Smooth muscle cell (in vitro differentiated cells): ENCODE measurements around the gene TTYH1. TPM values are rescaled to one million over a fixed set of nuclear protein-coding genes. Genes with fewer than 3 reads are reported as not detected.

Source experiments
- DNase-seq: peaks from one replicate; lab custom pipeline; 2025; ENCODE audit not compliant: unreplicated experiment; lab: John Stamatoyannopoulos, UW
- H2AFZ ChIP-seq: fragments of 200-600 bp; sonication (generic); 2 replicates; pipeline ENCODE4 v1.6.0; 2016; ENCODE audit warnings: antibody characterized with exemption, low read depth, mild to moderate bottlenecking
- H3F3A ChIP-seq: fragments of 200-600 bp; sonication (generic); 2 replicates; pipeline ENCODE4 v1.6.0; 2017; ENCODE audit warnings: antibody characterized with exemption, low read depth
- H3K27ac ChIP-seq: fragments of 200-600 bp; sonication (generic); 2 replicates; pipeline ENCODE4 v1.5.1; 2016; ENCODE audit warnings: low read depth, mild to moderate bottlenecking
- H3K27me3 ChIP-seq: fragments of 200-600 bp; sonication (generic); 2 replicates; pipeline ENCODE4 v1.6.1; 2016; ENCODE audit warnings: low read depth, mild to moderate bottlenecking
- H3K36me3 ChIP-seq: fragments of 200-600 bp; sonication (generic); 2 replicates; pipeline ENCODE4 v1.5.1; 2016; ENCODE audit warnings: low read depth
- H3K4me1 ChIP-seq: fragments of 200-600 bp; sonication (generic); 2 replicates; pipeline ENCODE4 v1.5.1; 2016; ENCODE audit warnings: low read depth
- H3K4me2 ChIP-seq: fragments of 200-600 bp; sonication (generic); 2 replicates; pipeline ENCODE4 v1.6.0; 2016; ENCODE audit warnings: mild to moderate bottlenecking
- H3K4me3 ChIP-seq: fragments of 200-600 bp; sonication (generic); 2 replicates; pipeline ENCODE4 v1.5.1; 2016; ENCODE audit warnings: mild to moderate bottlenecking
- H3K79me2 ChIP-seq: fragments of 200-600 bp; sonication (generic); 2 replicates; pipeline ENCODE4 v1.6.0; 2016; ENCODE audit warnings: low read depth, mild to moderate bottlenecking
- H3K9ac ChIP-seq: fragments of 200-600 bp; sonication (generic); 2 replicates; pipeline ENCODE4 v1.6.0; 2016; ENCODE audit warnings: low read depth
- H3K9me3 ChIP-seq: fragments of 200-600 bp; sonication (generic); replicated peaks from 2 replicates; pipeline ENCODE4 v1.5.1; 2016; ENCODE audit warnings: low read depth
- H4K20me1 ChIP-seq: fragments of 200-600 bp; sonication (generic); 2 replicates; pipeline ENCODE4 v1.6.0; 2016; ENCODE audit warnings: low read depth
- WGBS: methylation state at CpG from one replicate; pipeline ENCODE4 v1.1.7; 2016; ENCODE audit warnings: low lambda C conversion rate; 5-methylcytosine and 5-hydroxymethylcytosine counted together
- polyA plus RNA-seq: library from polyadenylated mRNA; unstranded; fragments of >200 nt; fragmentation: Nextera tagmentation; extraction: Ambion mirVana; gene quantifications from 2 replicates; pipeline ENCODE4 v1.2.1, GENCODE V29; 2016
- total RNA-seq: library from RNA; depleted of rRNA; stranded (reverse); fragments of >200 nt; gene quantifications from 2 replicates; pipeline ENCODE4 v1.2.3, GENCODE V29; 2014
- TF ChIP-seq, protein P1 (sequence below): fragments of 200-600 bp; sonication (generic); IDR thresholded peaks from 2 replicates; pipeline ENCODE4 v1.5.1; 2017; ENCODE audit warnings: borderline replicate concordance, mild to moderate bottlenecking, antibody characterized with exemption; ENCODE audit not compliant: insufficient read depth, poor library complexity, severe bottlenecking

The TTYH1 gene
- total and polyA plus RNA-seq, 2 experiments from 2014 or later, result 0.40 to 0.65 TPM

DNA sequence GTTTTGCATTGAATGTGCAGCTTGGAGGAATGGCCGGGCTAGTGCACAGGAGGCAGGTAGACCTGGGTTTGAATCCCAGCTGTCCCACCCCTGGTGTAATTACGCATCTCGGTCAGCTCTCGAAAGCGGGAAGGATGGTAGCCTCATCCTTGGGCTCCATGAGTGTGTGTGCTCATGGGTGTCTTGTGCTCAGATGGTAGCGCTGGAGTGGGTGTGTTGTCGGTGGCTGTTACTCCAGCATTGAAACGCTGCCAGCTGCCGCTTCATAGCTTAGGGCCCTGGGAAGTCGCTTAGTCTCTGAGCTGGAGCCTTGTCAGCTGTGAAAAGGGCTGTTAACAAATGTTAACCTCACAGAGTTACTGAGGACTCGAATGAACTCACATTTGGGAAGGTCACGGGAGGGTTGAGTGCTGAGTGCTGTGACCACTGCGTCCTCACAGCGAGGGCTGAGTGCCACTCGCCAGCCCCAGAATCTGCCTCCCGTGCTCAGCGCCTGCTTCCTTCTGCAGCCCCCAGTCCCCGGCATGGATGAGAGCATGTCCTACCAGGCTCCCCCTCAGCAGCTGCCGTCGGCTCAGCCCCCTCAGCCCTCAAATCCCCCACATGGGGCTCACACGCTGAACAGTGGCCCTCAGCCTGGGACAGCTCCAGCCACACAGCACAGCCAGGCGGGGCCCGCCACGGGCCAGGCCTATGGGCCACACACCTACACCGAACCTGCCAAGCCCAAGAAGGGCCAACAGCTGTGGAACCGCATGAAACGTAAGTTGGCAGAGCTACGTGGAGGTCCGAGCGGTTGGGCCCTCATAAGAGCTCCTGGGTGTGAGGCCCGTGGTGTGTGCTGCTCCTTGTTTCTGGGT lies 38.9 kb downstream of the TTYH1 start:
- H3K36me3 ChIP-seq, result peaks cover 11% of the 10 kb centered on the region
- no peak overlapping the region for H3K27ac ChIP-seq
- H3K4me1 ChIP-seq, result peaks cover 13% of the 10 kb centered on the region
- peaks cover 7% of the 10 kb centered on the region for H3F3A ChIP-seq
- no peak overlapping the region for H3K9ac ChIP-seq
- H3K27me3 ChIP-seq, result no peaks in the 10 kb centered on the region
- WGBS, result 96% methylated on average over 25 of the region's 31 CpGs
- H2AFZ ChIP-seq, result no peak overlapping the region
- peaks cover 92% of the 10 kb centered on the region for H3K79me2 ChIP-seq
- no peaks in the 10 kb centered on the region for H3K9me3 ChIP-seq
- no peak overlapping the region for H3K4me2 ChIP-seq
- no peak overlapping the region for H3K4me3 ChIP-seq
- peaks cover 99% of the 10 kb centered on the region for H4K20me1 ChIP-seq
- TF ChIP-seq, protein P1, sequence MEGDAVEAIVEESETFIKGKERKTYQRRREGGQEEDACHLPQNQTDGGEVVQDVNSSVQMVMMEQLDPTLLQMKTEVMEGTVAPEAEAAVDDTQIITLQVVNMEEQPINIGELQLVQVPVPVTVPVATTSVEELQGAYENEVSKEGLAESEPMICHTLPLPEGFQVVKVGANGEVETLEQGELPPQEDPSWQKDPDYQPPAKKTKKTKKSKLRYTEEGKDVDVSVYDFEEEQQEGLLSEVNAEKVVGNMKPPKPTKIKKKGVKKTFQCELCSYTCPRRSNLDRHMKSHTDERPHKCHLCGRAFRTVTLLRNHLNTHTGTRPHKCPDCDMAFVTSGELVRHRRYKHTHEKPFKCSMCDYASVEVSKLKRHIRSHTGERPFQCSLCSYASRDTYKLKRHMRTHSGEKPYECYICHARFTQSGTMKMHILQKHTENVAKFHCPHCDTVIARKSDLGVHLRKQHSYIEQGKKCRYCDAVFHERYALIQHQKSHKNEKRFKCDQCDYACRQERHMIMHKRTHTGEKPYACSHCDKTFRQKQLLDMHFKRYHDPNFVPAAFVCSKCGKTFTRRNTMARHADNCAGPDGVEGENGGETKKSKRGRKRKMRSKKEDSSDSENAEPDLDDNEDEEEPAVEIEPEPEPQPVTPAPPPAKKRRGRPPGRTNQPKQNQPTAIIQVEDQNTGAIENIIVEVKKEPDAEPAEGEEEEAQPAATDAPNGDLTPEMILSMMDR, result no peak
- DNase-seq, result no peak

- Histone ChIP-seq H3K79me2 (peaks cover 88% of the 10 kb centered on the region), H3K36me3 (peaks cover 11% of the 10 kb centered on the region), H3K9ac (no peak overlapping the region), H3K4me1 (peaks cover 12% of the 10 kb centered on the region), H3K27me3 (no peaks in the 10 kb centered on the region), H3K4me3 (no peak overlapping the region), H3K4me2 (no peak overlapping the region), H3K9me3 (no peaks in the 10 kb centered on the region), H4K20me1 (peaks cover 100% of the 10 kb centered on the region), H3K27ac (no peak overlapping the region), H3F3A (peaks cover 13% of the 10 kb centered on the region), H2AFZ (no peak overlapping the region)
- no peak for DNase-seq
- 95% methylated on average over 33 of the region's 33 CpGs for WGBS
- TF ChIP-seq, protein P1, result no peak
These were observed 39.8 kb downstream of the TTYH1 start for GRCh38 chr19:54454781-54455675.

GRCh38 chr19:54455786-54456422 lies 40.6 kb downstream of the TTYH1 start:
- Histone ChIP-seq H3K27me3 (no peaks in the 10 kb centered on the region), H4K20me1 (peaks cover 100% of the 10 kb centered on the region), H2AFZ (no peak overlapping the region), H3K36me3 (peaks cover 11% of the 10 kb centered on the region), H3K27ac (no peak overlapping the region), H3K79me2 (peaks cover 79% of the 10 kb centered on the region), H3K4me2 (no peak overlapping the region), H3K9ac (no peak overlapping the region), H3K4me1 (peaks cover 4% of the 10 kb centered on the region), H3F3A (peaks cover 15% of the 10 kb centered on the region), H3K9me3 (no peaks in the 10 kb centered on the region), H3K4me3 (no peak overlapping the region)
- DNase-seq, result no peak
- 99% methylated on average over 37 of the region's 40 CpGs for WGBS
- TF ChIP-seq, protein P1, result no peak
